GM19324 (cell line): ENCODE results near the gene C2orf42.
"Not testable (repeated sequence)": the region's sequence is repeated elsewhere in the genome, so short reads cannot be mapped to it uniquely, and the experiment has no call there.

Experiments used
- ATAC-seq: cut with Tn5 transposase; IDR thresholded peaks from one replicate; pipeline ENCODE4 v1.9.1; 2021; ENCODE audit warnings: mild to moderate bottlenecking, moderate library complexity; ENCODE audit not compliant: unreplicated experiment, low FRiP score

Gene C2orf42

DNA sequence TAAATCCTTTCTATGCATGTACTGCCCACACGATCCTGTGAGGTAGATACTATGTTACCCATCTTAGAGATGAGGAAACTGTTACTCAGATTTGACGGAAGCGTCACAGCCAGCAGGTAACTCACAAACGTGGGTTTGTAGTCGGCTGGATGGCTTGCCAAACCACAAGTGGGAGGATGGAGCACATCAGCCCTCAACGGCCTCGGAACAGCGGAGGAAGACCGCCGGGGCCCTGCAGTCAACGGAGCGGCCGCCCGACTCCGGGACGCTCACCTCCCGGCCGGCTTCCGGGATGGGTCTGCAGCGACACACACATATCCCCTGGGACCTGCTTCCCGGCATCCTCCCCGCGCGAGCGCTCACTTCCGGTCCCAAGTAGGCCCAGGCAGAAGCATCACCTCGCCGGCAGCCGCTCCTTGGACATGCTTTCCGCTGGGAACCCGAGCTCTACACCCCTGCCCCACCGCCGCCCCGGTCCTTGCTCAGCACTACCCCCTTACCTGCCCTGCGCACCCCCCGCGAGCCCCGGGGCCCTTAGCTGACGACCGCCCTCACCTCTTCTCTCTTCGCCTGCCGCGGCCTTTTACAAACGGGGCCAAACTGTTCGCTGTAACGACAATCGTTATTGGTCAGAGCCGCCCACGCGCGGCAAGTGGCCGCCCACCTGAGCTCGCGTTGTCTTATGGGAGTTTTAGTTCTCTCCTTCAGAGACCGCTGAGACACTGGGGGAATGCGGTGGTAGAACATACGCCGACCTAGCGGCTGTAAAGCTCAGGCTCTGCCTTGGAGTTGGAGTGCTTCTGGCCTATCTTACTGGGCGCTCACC lies at the start of gene C2orf42:
TSS of gene C2orf42 (minus strand) at position 602 of the 826 bp plus-strand sequence. CDS start 9,034 bp downstream, outside the sequence.
- peak; percentile 87 for ATAC-seq

GRCh38 chr2:70240599-70240998 lies 49.8 kb upstream of the C2orf42 start:
- no peak for ATAC-seq

DNA sequence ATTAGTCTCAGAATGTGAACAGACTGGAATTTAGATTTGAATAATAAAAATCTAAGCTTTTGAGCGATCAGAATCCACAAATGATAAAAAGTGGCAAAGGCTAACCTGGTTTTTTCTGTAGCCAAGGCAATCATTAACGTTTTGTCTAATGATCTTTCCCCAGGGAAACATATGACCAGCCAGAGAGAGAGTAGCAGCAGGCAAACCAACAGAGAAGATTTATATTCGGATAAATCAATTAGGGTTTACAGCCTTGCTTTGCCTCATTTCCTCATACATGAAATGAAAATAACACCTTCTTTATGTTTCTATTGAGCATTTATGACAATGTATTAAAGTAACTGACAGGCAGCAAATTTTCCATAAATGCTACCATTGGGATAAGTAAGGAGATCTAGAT lies 43.1 kb upstream of the C2orf42 start:
- no peak for ATAC-seq

- ATAC-seq, result no peak
Measured at GRCh38 chr2:70226781-70227180, 36.0 kb upstream of the C2orf42 start.

DNA sequence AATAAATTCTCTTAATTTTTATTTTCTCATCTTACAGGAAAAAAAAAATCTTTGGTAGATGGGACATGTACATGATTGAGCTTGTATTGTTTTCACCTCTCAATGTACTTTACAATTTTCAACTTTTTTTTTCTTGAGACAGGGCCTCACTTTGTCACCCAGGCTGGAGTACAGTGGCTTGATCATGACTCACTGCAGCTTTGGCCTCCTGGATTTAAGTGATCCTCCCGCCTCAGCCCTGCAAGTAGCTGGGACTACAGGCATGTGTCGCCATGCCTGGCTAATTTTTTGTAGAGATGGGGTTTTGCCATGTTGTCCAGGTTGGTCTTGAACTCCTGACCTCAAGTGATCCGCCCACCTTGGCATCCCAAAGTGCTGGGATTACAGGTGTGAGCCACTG lies 32.5 kb upstream of the C2orf42 start:
- ATAC-seq, result not testable (repeated sequence)

DNA sequence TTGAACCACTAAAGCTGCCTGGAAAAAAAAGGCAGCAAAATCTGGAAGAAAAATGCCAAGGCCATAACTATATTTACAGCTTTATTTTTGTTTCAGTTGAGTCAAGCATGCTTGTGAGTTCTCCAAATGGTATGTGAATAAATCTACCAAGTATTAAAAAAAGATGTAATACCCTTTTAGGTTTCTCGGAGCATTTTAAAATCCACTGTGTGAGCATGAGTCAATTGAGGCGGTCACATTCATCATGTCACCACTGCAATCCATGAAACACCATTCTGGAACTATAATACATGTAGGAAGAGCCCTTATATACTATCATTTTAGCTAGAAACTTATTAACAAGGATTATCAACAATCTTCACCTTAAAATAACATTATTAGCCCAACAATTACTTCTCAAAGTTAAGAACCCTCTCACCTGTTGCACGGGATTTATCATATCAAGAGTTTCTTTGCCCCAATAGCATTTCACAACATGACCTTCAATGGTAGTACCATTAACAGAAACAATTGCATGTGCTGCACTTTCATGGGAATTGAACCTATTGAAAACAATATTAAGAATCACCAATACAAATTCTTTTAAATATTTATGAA lies 24.2 kb upstream of the C2orf42 start:
- no peak for ATAC-seq

DNA sequence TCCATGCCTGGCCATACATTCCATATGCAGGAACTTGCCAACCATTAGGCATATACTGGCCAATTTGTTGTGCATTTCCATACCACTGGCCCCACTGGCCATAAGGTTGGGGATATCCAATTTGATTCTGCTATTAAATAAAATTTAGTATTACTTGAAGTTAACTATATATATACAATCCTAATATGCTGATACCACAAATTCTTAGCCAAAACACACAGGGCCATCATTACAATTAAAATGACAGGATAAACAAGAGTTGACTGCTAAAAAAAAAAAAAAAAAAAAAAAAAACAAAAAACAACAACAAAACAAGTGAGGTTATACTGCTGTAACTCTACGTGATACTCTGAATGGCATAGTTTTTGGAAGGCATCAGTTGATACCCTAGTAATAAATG lies 23.5 kb upstream of the C2orf42 start:
- no peak for ATAC-seq

GRCh38 chr2:70212298-70212932 lies 21.6 kb upstream of the C2orf42 start:
- ATAC-seq, result no peak

DNA sequence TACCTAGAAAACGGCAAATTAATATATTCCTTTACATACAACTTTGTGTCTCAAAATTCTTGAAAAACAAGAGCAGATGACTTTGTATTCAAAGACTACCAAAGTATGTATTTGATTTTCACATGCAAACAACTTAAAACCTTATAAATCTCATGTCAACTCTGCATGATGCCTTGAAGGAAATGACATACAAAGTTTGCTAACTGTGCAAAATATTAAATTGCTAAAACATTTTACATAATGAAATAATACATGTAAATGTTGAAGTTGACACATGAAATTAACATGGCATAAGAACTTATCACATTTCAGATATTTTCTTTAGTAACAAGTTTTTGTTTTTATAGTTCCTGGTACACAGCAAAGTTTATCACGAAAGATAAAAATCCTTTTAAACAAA lies 20.8 kb upstream of the C2orf42 start:
- ATAC-seq, result no peak

- ATAC-seq, result no peak
Measured at GRCh38 chr2:70204452-70204851, 13.6 kb upstream of the C2orf42 start.

- no peak for ATAC-seq
Measured at GRCh38 chr2:70203086-70203485, 12.3 kb upstream of the C2orf42 start.

DNA sequence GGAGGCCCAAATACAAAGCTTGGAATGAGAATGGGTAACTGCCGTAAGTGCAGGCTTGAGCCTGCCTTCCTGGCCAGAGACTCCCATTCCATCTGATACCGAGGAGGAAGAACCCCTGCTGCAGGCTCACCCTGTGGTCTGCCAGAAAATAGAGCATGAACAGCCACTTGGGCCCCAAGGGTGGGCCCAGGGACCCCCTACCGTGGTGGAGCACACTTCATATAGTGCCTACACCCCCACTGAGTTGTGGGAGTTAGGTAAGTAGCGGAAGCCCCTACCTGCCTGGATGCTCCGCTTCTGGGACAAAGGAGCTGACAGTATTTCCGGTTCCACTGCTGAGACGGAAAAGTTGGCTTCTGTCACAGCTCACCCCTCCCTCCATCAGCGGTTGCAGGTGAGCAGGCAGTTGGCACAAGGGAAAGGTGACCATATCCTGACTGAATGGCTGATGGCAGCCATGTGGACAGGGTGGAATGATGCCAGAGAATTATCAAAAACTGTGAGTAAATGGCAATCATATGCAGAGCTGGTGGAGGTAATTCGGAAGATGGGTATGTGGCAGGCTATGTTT lies 11.5 kb upstream of the C2orf42 start:
- ATAC-seq, result no peak

- no peak for ATAC-seq
Measured at GRCh38 chr2:70201831-70202230, 11.0 kb upstream of the C2orf42 start.

- no peak for ATAC-seq
Measured at GRCh38 chr2:70201225-70201768, 10.5 kb upstream of the C2orf42 start.

- ATAC-seq, result no peak
Measured at GRCh38 chr2:70199320-70199864, 8.6 kb upstream of the C2orf42 start.

DNA sequence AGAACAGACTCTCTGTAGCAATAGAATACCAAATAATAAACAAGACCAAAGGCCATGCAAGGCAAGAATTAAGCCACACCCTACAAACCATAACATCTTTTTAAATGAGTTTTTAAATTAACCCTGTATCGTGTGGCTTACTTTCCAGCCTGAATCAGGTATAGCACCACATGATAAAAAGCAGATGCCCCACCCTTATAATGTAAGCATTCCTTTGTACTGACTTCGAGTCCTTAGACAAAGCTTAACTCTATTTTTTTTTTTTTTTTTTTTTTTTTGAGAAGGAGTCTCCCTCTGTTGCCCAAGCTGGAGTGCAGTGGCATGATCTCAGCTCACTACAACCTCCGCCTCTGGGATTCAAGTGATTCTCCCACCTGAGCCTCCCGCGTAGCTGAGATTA lies 1.7 kb upstream of the C2orf42 start:
- no peak for ATAC-seq

DNA sequence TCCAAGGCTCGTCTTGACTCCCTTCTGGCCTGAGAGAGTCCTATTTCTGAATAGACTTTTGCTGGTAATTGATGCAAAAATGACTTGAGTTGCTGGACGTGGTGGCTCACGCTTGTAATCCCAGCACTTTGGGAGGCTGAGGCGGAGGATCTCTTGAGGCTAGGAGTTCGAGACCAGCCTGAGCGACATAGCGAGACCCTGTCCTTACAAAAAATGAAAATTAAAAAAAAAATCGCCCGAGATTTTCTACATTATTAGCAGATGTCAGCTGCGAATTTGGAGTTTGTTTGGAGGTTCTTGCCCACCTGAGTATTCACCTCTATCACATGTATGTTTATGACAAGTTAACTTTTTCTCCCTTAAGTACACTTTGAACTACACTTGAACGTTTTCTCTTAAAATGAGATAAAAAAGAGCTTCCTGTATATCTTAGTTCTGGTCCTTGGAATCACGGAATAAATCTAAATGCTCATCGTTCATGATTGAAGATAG lies 471 bp upstream of the C2orf42 start:
- no peak for ATAC-seq

- ATAC-seq, result no peak
Measured at GRCh38 chr2:70188460-70188859, 2.4 kb downstream of the C2orf42 start.

DNA sequence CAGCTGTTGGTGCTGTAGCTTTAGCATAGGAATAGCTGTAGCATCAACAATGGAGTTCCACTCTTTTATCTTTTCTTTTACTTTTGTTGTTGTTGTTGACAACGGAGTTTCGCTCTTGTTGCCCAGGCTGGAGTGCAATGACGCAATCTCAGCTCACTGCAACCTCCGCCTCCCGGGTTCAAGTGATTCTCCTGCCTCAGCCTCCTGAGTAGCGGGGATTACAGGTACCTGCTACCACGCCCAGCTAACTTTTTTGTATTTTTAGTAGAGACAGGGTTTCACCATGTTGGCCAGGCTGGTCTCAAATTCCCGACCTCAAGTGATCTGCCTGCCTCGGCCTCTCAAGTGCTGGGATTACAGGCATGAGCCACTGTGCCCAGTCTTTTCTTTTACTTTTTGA lies 3.6 kb downstream of the C2orf42 start:
- ATAC-seq, result not testable (repeated sequence)

DNA sequence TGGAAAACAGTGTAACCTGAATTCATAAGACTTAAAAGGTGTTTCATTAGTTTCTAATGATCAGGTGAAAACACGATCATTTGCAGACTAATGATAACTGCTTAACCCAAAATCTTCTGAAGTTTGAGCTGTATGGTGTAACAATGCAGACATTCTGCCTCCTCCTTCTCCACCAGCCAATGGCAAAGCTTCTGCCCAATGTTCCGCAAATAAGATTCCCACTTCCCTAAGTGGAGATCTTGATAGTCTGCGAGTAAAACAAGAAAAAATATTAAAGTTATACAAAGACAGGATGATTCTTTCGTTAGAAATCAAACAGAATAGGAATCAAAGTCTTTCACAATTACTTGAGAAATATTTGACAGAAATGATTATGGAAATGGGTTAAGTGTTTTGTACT lies 8.1 kb downstream of the C2orf42 start:
- ATAC-seq, result no peak
